Stimulated activated CD4-positive, alpha-beta T cell treated with anti-CD3 and anti-CD28 coated beads, Interleukin-1b, Interleukin-23, amount 100 ng/mL, for 24 hours (primary cell): ENCODE results near the gene NUDT1.
"Not testable (repeated sequence)": the region's sequence is repeated elsewhere in the genome, so short reads cannot be mapped to it uniquely, and the experiment has no call there.

Experiments used
- DNase-seq, 4 experiments: peaks; one replicate each; pipeline ENCODE4 v3.0.0-alpha.2; 2020; ENCODE audit warnings: low read depth in 4 of 4, low spot score in 1 of 4

Gene NUDT1

GRCh38 chr7:2264158-2264557, 22.1 kb downstream of the NUDT1 start:
- no peak for DNase-seq

- no peak for DNase-seq
These were observed 24.9 kb downstream of the NUDT1 start for GRCh38 chr7:2266911-2267310.

GRCh38 chr7:2269089-2269990, 27.3 kb downstream of the NUDT1 start:
- not testable (repeated sequence) for DNase-seq

GRCh38 chr7:2269991-2270460, 28.0 kb downstream of the NUDT1 start:
- DNase-seq, result no peak

GRCh38 chr7:2270495-2270894, 28.5 kb downstream of the NUDT1 start:
- no peak for DNase-seq

GRCh38 chr7:2271273-2272026, 29.4 kb downstream of the NUDT1 start:
- no peak for DNase-seq

DNA sequence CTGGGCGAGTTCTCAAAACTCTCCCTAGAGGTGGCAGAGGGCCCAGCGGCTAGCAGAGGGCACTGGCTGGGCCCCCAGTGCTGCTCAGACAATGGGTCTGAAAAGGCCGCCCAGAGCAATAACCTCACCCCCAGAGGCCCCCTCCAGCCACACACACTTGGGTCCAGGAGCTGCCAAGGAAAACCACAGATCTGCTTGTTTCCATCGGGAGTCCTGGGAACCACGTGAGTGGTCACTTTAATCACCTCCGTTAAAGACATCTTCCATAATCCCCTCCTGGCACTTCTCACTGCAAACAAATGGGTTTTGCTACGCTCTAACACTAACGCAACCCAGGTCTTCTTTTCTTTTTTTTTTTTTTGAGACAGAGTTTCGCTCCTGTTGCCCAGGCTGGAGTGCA, 30.0 kb downstream of the NUDT1 start:
- no peak for DNase-seq

DNA sequence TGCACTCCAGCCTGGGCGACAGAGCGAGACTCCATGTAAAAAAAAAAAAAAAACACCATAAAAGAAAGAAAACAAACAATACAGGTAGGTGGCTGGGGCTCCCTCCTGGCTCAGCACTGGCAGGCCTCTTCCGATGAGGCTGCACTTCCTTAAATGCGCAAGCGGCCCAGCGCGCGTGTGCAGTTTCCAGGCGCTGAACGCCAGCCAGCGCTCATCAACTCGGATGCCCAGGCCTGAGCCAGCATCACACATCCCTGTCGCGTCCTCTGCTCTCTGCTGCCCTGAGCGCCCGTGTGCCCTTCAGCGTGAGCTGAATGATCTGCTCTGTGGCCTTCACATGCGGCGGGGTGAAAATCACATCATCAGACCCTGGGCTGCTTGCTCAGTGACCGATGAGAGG, 31.8 kb downstream of the NUDT1 start:
- DNase-seq, result no peak

GRCh38 chr7:2274666-2275065, 32.6 kb downstream of the NUDT1 start:
- no peak for DNase-seq

DNA sequence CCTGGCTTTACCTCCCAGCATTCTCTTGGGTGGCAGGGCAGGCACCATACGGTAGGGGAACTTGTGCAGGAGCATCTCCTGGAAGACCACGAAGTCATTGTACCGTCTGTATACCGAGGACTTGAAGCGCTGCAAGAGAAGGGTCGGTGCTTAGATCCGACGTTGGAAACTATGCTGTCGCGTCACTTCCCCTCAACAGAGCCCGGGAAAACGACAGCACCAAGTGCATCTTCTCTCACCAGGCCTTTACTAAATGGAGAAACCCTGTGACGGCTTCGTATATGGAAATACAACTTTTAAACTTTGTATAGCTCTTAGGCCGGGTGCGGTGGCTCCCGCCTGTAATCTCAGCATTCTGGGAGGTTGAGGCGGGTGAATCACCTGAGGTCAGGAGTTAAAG, 33.1 kb downstream of the NUDT1 start:
- DNase-seq, result no peak

DNA sequence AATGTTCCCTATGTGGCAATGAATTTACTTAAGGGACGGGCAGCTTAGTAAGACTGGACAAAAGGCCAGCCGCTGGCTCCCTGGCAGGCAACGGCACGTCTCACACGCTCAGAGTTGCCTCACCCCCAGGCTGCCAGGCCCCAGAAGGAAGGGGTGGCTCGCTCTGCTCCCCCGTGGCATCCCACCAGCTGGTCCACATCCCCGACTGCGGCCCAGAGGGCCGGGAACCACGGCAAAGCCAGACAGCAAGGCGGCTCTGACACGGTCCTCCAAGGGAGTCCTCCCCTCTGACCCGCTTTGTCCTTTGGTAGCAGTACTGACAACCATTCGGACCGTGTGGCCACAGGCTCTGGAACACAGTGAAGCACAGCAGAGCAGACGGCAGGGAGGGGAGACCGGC, 34.1 kb downstream of the NUDT1 start:
- no peak for DNase-seq

- no peak for DNase-seq
These were observed 36.0 kb downstream of the NUDT1 start for GRCh38 chr7:2278026-2278425.

GRCh38 chr7:2279896-2280295, 37.9 kb downstream of the NUDT1 start:
- no peak for DNase-seq

DNA sequence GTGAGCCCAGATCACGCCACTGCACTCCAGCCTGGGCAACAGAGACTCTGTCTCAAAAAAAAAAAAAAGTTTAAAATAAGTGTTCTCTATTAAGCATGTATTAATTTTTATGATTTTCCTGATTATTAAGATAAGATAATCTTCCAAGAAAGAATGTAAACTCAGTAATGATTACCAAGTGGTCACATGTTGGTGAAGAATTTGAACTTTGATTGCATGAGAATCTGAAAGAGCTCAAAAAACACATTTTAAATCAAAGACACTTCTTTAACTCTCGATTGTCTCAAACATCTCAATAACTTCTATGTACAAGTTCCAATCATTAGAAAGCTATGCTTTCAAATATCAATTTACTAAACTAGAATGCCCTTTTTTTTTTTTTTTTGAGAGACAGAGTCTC, 38.4 kb downstream of the NUDT1 start:
- no peak for DNase-seq

- no peak for DNase-seq
These were observed 39.5 kb downstream of the NUDT1 start for GRCh38 chr7:2281541-2281940.

- no peak for DNase-seq
These were observed 40.2 kb downstream of the NUDT1 start for GRCh38 chr7:2282185-2282751.

- DNase-seq, result no peak
These were observed 41.0 kb downstream of the NUDT1 start for GRCh38 chr7:2283074-2283473.

DNA sequence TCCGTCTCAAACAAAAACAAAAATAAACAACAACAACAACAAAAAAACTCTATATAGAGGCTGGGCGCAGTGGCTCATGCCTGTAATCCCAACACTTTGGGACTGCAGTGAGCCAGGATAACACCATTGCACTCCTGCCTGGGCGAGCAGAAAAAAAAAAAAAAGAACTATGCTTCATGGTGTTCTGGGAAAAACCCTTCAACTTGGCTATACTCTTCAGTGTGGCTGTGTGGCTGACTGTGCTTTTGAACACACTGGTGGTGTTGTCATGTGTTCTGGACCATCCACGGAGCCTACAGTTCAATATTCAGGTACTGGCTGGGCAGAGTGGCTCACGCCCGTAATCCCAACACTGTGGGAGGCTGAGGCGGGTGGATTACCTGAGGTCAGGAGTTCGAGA, 45.7 kb downstream of the NUDT1 start:
- no peak for DNase-seq

DNA sequence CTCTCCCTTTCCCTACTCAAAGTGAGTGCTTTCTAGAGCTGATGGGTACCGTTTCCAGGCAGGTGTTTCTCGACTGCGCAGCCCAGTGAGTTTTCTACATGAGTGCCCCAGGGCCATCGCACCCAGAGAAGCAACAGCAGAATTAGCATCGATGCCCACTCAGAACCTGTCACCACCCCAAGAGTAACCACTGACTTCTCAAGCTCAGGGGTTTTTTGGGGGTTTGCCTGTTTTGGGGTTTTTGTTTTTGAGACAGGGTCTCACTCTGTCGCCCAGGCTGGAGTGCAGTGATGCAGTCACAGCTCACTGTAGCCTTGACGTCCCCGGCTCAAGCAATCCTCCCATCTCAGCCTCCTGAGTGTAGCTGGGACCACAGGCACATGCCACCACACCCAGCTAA, 46.5 kb downstream of the NUDT1 start:
- DNase-seq, result no peak

DNA sequence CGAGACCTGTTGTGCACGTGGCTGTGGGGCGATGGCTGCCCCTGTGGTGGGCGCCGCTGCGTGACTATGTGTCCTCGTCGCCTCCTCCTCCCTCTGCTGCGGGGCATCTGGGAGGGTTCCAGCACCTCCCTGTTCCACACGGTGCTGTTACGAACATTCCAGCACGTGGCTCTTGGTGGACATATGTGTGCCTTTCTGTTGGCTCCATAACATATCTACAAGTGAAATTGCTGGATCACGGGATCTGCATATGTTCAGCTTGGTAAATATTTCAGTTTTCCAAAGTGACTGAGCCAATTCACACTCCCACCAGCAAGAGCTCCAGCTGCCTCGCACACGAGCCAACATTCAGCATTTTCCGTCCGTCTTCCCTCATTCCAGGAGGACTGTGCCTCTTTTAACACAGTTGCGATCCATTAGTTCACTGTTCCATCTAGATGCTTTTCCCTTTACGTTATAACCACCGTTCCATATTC, 47.1 kb downstream of the NUDT1 start:
- no peak for DNase-seq

- no peak for DNase-seq
These were observed 47.6 kb downstream of the NUDT1 start for GRCh38 chr7:2289621-2290020.

DNA sequence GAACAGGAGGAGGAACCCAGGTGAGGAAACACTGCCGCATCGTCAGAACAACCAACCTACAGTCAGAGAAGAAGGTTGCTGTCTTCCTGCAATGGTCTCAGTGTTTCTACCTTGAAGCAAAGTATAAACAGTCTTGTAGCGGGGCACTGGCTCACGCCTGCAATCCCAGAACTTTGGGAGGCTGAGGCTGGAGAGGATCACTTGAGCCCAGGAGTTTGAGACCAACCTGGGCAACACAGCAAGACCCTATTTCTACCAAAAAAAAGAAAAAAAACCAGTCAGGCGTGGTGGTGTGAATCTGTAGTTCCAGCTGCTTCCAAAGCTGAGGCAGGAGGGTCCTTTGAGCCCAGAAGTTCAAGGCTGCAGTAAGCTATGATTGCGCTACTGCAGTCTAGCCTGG, 48.9 kb downstream of the NUDT1 start:
- no peak for DNase-seq
